Stomach (tissue), 4 donors: ENCODE results near the gene ASTN2.

Source experiments
- EP300 ChIP-seq: sonication (generic); formaldehyde crosslinking; IDR thresholded peaks from one replicate; pipeline ENCODE4 v1.6.1; 2017; ENCODE audit warnings: antibody characterized with exemption
- POLR2A ChIP-seq, 4 donors: fragments of 450-650 bp; IDR thresholded peaks; one replicate each; pipeline ENCODE4 v1.6.1; 2016; ENCODE audit warnings: antibody characterized with exemption in 4 of 4, control low read depth in 2 of 4, mild to moderate bottlenecking in 1 of 4, moderate library complexity in 1 of 4
- POLR2AphosphoS5 ChIP-seq, 3 donors: sonication (generic); formaldehyde crosslinking; IDR thresholded peaks; one replicate each; pipeline ENCODE4 v1.6.1; 2016; ENCODE audit warnings: antibody characterized with exemption in 3 of 3
- TF ChIP-seq, protein P1 (sequence below), 7 experiments: fragments of 450-650 bp in 4 of 7; fragments of 200-600 bp in 3 of 7; sonication (generic) in 3 of 7; IDR thresholded peaks; one replicate each; pipeline ENCODE4 v1.5.1; 2016 to 2019; ENCODE audit warnings: antibody characterized with exemption in 7 of 7, control low read depth in 2 of 7, mild to moderate bottlenecking in 1 of 7

DNA sequence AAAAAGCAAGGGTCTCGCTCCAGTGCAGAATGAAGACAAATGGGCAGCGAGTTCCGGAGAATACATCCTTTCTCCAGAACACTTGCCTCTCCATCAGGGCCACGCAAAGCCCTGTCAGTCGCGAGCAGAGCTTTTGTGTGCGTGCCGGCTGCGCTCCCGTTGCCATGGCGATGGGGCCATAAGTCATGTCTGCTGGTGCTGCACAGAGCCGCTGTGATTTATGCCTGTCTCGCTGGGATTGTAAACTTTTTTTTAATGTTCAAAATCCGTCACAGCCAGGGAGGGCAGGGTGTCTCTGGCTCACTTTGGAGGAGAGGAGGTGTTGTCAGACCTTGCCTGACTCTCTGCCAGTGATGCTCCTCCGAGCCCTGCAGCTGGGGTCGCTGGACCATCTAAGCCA, 455.0 kb downstream of the ASTN2 start:
- TF ChIP-seq, protein P1, sequence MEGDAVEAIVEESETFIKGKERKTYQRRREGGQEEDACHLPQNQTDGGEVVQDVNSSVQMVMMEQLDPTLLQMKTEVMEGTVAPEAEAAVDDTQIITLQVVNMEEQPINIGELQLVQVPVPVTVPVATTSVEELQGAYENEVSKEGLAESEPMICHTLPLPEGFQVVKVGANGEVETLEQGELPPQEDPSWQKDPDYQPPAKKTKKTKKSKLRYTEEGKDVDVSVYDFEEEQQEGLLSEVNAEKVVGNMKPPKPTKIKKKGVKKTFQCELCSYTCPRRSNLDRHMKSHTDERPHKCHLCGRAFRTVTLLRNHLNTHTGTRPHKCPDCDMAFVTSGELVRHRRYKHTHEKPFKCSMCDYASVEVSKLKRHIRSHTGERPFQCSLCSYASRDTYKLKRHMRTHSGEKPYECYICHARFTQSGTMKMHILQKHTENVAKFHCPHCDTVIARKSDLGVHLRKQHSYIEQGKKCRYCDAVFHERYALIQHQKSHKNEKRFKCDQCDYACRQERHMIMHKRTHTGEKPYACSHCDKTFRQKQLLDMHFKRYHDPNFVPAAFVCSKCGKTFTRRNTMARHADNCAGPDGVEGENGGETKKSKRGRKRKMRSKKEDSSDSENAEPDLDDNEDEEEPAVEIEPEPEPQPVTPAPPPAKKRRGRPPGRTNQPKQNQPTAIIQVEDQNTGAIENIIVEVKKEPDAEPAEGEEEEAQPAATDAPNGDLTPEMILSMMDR (IDR thresholded peaks at IDR 0.05): no peak
- TF ChIP-seq POLR2A (IDR thresholded peaks at IDR 0.05) (no peak), POLR2AphosphoS5 (IDR thresholded peaks at IDR 0.05) (no peak), EP300 (no peak)
